Stimulated activated CD8-positive, alpha-beta memory T cell treated with anti-CD3 and anti-CD28 coated beads, Interleukin-2, amount 100 ng/mL, for 48 hours (primary cell): ENCODE measurements around the gene ZWINT.

ENCODE experiments used
- DNase-seq, 2 donors: peaks; one replicate each; pipeline ENCODE4 v3.0.0-alpha.2; 2020; ENCODE audit warnings: low read depth in 2 of 2

ZWINT gene, protein sequence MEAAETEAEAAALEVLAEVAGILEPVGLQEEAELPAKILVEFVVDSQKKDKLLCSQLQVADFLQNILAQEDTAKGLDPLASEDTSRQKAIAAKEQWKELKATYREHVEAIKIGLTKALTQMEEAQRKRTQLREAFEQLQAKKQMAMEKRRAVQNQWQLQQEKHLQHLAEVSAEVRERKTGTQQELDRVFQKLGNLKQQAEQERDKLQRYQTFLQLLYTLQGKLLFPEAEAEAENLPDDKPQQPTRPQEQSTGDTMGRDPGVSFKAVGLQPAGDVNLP

DNA sequence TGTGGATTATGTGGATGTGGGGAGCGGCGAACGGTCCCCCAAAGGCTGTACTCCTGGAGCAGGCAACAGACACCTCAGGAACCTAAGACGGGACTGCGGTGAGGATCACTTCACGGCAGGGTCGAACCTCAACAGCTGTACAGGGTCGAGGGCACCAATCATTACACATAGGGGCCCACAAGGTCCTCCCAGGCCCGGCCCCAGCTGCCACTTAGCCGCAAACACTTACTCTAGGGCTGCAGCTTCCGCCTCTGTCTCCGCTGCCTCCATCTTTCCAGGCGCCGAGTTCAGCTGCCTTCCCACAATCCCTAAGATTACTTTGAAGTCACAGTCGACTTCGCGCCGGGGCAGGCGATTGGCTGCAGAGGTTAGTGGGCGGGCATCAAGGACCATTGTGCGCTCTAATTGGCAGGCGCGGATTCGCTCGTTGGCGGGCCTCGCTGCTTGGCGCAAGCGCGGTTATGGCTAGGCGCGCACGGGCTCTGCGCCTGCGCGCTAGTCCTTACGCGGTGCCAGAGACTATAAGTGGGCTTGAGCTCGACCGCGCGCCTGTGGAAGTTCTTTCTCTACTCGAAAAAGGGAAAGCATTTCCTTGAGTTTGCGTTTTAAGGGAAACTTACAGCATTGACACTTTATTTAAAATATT is at the start of gene ZWINT:
TSS of gene ZWINT (minus strand) at position 293 of the 646 bp plus-strand sequence. CDS start at position 270, 23 bp downstream.
- peak; percentile 84 to 89 for DNase-seq

DNA sequence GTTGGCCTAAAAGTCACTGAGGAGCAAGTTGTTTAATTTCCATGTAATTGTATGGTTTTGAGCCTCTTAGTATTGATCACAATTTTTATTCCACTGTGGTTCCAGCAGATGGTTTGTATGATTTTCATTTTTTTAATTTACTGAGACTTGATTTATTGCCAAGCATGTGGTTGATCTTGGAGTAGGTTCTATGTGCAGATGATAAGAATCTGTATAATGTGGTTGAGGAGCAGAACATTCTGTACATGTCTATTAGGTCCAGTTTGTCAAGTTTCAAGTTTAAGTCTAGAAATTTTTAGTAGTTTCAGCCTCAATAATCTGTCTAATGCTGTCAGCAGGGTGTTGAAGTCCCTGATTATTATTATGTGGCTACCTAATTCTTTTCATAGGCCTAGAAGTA is 22.7 kb upstream of the ZWINT start:
- no peak for DNase-seq

GRCh38 chr10:56370217-56371113 is 9.4 kb upstream of the ZWINT start:
- no peak for DNase-seq

DNA sequence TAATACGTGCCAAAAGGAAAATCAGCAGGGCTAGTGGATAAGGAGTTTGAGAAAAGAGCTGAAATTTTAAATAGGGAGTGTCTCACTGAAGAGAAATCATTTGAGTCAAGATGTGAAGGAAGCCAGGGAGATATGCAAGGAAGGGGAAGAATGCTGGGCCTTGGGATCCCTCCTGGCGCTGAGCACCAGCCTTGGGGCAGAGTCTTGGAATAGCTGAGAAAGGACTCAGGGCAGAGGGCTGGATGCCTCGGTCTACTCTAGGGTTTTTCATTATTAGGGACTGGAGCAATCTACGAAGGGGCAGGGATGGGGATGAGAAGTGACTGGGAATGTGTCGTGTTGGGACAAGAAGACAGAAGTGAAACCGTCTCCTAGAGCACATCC is 484 bp downstream of the ZWINT start:
- DNase-seq, result no peak

- no peak for DNase-seq
Observed at GRCh38 chr10:56359837-56360236, 1.2 kb downstream of the ZWINT start.

DNA sequence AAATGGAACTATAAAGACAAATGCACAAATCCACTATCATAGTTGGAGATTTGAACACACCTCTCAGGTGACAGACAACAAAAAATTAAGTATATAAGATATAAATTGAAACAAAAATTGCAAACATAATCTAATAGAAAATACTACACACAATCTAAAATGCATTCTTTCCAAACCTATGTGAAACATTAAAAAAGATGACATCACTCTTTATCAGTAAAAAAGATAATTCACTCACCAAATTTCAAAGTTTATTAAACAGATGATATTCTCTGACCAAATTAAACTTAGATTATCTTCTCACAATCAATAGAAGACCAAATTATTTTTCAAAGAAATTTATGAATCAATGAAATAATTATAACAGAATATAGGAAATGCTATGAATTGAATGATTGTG is 4.0 kb downstream of the ZWINT start:
- no peak for DNase-seq

DNA sequence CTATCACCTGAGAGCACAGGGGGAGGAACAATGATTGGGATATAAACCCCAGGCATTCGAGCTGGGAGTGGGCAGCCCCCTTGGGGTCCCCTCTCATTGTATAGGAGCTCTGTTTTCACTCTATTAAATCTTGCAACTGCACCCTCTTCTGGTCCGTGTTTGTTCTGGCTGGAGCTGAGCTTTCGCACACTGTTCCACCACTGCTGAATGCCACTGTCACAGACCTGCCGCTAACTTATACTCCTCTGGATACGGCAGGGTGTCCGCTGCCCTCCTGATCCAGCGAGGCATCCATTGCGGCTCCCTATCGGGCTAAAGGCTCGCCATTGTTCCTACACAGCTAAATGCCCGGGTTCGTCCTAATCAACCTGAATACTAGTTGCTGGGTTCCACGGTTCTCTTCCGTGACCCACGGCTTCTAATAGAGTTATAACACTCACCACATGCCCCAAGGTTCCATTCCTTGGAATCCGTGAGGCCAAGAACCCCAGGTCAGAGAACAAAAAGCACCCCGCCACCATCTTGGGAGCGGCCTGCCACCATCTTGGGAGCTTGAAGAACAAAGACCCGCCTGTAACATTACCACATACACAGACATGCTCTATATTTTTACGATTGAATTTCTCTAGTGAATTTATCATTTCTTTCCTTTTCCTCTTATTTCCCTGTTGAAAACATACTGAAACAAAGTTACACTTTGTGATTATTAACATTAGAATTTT is 9.0 kb downstream of the ZWINT start:
- no peak for DNase-seq

DNA sequence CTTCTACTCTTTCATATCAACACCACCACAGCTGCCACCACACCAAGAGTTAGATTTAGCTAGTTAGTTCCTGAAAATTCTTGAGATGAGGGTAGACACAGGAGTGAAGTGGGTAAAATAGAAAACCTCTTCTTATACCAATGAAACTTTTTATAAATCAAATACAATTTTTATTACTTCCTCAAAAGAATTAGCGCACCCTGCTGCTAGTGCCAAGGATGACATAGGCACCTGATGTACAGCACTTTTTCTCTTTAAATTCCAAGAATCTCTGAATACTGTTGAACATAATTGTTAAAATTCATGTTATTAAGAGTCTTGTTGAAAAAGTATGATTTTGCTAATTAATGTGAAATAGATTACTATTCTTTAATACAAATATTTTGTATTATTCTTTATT is 11.4 kb downstream of the ZWINT start:
- DNase-seq, result no peak

DNA sequence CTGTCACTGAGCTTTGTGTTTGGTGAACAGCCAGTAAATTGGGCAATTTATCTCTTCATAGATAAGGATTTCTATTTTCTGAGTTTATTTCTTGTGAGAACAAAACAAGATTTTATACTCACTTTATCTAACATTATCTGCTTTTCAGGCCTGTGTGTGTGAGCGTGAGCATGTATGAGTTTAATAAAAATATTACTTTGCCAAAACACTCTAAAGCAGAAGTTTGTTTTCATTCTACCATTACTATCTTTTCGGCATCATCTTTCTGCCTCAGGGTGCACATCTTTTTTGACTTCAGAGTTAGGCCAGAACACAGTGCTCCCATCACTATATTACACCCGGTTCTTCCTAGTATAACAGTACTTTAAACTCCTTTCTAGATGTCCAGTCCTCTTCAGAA is 13.0 kb downstream of the ZWINT start:
- DNase-seq, result no peak

GRCh38 chr10:56346845-56347415 is 14.1 kb downstream of the ZWINT start:
- DNase-seq, result no peak

DNA sequence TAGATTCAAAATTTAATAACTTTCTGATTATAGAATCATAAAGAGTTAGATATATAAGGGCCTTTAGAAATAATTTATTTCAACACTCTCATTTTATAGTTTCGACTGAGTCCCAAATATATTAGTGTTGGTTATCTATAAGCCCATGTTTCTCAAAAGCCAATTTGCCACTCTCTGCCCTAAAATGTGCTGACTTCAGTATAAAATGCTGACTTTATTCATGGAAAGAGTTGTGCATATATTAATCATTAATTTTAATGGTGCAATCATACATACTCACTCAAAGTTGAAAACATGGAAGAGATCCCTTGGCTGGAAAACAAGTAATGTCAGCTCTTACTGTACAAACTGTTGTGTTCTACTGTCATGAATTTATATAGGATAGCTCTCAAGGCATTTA is 19.4 kb downstream of the ZWINT start:
- no peak for DNase-seq

DNA sequence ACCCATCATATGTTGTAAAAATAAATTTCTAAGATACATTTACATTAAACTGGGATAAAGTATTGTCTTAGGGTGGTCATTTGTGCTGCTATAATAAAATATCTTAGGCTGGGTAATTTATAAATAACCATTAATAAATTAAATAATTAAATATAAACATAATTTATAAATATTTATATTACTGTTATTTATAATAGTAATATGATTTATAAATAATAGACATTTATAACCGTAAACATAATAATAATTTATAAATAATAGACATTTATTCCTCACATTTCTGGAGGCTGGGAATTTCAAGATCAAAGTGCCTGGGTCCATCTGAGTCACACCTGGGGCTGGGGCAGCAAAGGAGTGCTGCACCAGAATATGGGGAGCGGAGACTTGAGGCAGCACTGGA is 31.1 kb downstream of the ZWINT start:
- DNase-seq, result no peak

- DNase-seq, result no peak
Observed at GRCh38 chr10:56327118-56327517, 33.9 kb downstream of the ZWINT start.

DNA sequence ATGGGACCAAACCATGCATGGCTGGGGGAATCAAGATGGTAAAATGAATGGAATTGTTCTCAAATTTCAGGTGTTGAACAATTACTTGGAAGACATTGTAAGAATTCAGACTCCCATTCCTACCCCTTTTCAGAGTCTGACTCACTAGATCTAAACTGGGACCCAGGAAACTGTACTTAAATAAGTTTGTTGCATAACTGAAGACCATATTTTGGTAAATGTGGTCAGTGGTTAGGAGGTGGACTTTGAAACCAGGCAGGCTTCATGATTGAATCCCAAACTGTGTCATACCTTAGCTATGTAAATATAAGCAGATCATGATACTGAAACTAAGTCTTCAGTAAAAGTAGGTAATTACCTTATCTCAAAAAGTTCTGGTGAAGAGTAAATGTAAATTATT is 41.7 kb downstream of the ZWINT start:
- no peak for DNase-seq

DNA sequence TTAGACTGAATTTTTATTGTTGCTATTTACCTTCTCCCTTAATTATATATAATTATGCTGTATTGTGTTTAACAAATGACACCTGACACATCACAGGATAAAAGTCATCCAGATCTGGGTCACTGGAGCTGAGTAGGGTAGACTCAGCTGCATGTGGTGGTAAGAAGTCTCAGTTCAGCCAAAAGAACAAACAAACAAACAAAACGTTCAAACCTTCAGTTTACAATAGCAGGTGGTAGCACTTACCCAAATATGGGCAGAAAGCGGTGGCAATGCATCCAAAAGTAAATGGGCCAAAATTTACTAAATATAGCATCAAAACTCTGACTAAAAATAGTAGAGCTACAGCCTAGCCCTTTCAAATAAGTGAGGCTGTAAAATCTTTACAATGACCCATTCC is 42.2 kb downstream of the ZWINT start:
- no peak for DNase-seq

DNA sequence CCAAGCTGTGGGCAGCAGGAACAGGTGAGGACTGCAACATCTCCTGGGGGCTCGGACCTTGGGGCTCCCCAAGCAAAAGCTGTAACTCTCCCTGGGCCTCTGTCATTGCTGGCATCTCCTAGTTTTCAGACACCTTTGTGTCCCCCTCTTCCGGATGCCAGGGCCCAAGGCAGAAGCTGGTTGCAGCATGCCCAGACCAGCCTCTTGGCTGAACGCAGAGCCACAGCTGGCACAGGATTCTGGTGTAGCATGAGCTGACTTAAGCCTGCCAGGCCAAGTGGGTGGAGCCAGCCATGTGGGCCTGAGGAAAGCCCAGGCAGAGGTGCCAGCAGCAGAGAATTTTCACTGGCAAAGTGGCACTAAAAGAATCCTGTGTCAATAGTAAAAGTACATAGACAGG is 43.5 kb downstream of the ZWINT start:
- DNase-seq, result no peak

DNA sequence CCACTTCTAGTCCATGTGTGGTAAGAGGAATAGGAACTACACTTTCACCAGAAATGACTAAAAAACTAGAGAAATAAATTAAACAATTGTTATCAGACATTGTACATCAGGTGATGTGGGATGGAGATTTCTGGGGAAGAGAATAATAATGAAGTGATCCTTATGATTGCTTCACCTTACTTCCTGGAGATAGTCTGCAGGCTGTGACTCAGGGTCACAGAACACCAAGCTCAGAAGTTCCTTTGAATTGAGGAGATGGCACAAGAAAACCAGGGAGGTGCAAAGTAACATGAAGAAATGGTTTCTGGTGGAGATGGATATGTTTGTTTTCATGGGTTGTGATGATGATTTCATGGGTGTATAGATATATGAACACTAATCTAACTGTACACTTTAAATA is 44.5 kb downstream of the ZWINT start:
- DNase-seq, result no peak
